Motor neuron (in vitro differentiated cells): ENCODE data around the gene CDX2. TPM values are rescaled to one million over a fixed set of nuclear protein-coding genes. Genes with fewer than 3 reads are reported as not detected.

ENCODE experiments used
- ATAC-seq, 8 experiments: fragments of 200-7000 bp; cut with Tn5 transposase; replicated peaks in 6 of 8; 2 replicates each; pipeline ENCODE4 v1.8.0; 2021; ENCODE audit warnings: mild to moderate bottlenecking in 8 of 8, moderate library complexity in 8 of 8
- H3K27ac ChIP-seq, 2 donors: fragments of 250-450 bp; sonication (Bioruptor Pico); 2 replicates each; pipeline ENCODE4 v1.9.0; 2021; ENCODE audit warnings: antibody characterized with exemption in 2 of 2, mild to moderate bottlenecking in 2 of 2, moderate library complexity in 1 of 2
- H3K4me1 ChIP-seq, 2 donors: fragments of 250-450 bp; sonication (Bioruptor Pico); replicated peaks in 1 of 2; 2 replicates each; pipeline ENCODE4 v1.6.1; 2021; ENCODE audit warnings: antibody characterized with exemption in 2 of 2, mild to moderate bottlenecking in 2 of 2, moderate library complexity in 1 of 2
- H3K4me3 ChIP-seq, 5 donors: fragments of 250-450 bp; sonication (Bioruptor Pico); 2 replicates each; pipeline ENCODE4 v1.9.0; 2021; ENCODE audit warnings: antibody characterized with exemption in 5 of 5, mild to moderate bottlenecking in 5 of 5, moderate library complexity in 4 of 5
- WGBS, 10 experiments: fragments of 450-650 bp; shearing (Covaris generic); methylation state at CpG; one replicate each; pipeline ENCODE4 v1.0.0; 2022; 5-methylcytosine and 5-hydroxymethylcytosine counted together
- in situ Hi-C, 9 experiments: fragments of 400-800 bp; cut with MboI; loops; one replicate each; pipeline ENCODE4 v1.15.0; 2021; ENCODE audit warnings: low sequenced_read_pairs in 9 of 9, low pct_unique_long_range_greater_than_20kb in 2 of 9; ENCODE audit not compliant: unreplicated experiment in 9 of 9
- total RNA-seq, 8 experiments: library from RNA; unstranded; fragments of 300-600 nt; gene quantifications; 2 replicates each; pipeline versions ENCODE4 v1.2.3 to v1.2.4, GENCODE V29; 2022

The CDX2 gene
- total RNA-seq, 8 experiments from 2014 or later, result 0.05 to 0.38 (median 0.17) TPM; not detected in 2

DNA sequence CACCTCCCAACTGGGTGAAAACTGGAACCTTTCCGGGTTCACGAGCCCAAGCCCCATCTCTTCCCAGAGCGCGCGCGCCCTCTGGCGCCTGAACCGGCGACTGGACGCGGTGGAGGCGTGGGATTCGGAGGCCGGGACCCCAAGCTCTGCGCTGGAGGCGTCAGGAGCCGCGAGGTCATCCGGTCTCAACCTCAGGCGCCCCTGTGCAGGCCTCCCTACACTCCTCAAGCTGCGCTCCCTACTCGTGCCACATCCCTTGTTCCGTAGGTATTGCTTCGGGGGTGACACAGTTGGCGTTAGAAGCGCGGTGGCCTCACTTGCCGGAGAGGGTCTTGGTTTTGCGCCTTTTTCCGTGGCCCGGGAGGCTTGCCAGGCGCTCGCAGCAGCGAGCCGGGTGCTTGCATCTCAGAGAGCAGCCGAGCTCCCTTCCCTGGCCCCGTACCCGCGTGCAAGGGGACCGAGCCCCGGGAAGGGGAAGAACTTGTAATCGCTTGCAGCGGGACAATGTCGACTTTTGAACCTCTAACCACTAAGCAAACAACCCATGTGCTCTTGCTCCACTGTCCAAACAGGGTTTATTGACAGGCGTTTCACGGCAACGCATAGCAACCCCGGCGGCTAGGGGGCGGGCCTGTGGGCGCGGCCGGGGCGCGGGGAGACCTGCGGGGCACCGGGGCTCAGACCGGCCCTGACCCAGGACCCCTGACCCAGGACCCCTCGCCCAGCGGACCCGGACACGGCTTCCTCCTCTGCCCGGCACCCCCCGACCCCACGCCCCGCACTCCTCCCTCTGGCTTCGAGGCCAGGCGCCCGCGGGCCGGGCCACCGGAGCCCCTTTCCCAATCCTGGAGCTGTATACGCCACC, 8.5 kb downstream of the CDX2 start:
- H3K4me1 ChIP-seq, result peaks cover 0 to 6% of the 10 kb centered on the region in 2 donors
- in situ Hi-C loops, result loop anchor here in 1 of 9 experiments (25.0 kb wide), 1 partner anchor 123 kb away; no protein-coding TSS in a partner anchor
- 0 to 8% (median 2%) methylated on average over 2 to 11 of the region's 73 CpGs; no CpG with 5 or more reads in 6 of the 10 experiments for WGBS, 10 experiments
- no peak overlapping the region for H3K27ac ChIP-seq
- peak overlapping the region in 1 of 5 donors; percentile 9 for H3K4me3 ChIP-seq
- ATAC-seq, result peak; percentile 32 to 94 (median 73)

DNA sequence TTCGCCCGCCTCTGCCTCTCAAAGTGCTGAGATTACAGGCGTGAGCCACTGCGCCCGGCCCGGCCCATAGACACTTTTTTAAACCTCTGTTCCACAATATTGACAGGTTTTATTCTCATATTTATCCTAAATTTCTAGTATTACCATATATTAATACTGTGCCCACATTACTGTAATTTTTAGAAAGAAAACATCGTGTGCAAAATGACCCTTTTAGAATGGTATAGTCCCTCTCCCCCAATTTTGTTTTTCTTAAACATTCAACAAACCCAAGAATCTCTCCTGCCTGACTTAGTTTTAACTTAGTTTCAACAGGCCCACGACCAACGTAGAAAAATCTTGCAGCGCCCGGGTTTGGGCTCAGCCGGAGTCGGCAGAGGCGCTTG, 9.1 kb downstream of the CDX2 start:
- Histone ChIP-seq H3K4me1 (peaks cover 0 to 6% of the 10 kb centered on the region in 2 donors), H3K4me3 (peak overlapping the region in 1 of 5 donors; percentile 9), H3K27ac (no peak overlapping the region)
- 0 to 100% (median 8%) methylated on average over 1 to 13 of the region's 14 CpGs; no CpG with 5 or more reads in 1 of the 10 experiments for WGBS, 10 experiments
- in situ Hi-C loops, result loop anchor here in 1 of 9 experiments (25.0 kb wide), 1 partner anchor 123 kb away; no protein-coding TSS in a partner anchor
- ATAC-seq, result no peak

DNA sequence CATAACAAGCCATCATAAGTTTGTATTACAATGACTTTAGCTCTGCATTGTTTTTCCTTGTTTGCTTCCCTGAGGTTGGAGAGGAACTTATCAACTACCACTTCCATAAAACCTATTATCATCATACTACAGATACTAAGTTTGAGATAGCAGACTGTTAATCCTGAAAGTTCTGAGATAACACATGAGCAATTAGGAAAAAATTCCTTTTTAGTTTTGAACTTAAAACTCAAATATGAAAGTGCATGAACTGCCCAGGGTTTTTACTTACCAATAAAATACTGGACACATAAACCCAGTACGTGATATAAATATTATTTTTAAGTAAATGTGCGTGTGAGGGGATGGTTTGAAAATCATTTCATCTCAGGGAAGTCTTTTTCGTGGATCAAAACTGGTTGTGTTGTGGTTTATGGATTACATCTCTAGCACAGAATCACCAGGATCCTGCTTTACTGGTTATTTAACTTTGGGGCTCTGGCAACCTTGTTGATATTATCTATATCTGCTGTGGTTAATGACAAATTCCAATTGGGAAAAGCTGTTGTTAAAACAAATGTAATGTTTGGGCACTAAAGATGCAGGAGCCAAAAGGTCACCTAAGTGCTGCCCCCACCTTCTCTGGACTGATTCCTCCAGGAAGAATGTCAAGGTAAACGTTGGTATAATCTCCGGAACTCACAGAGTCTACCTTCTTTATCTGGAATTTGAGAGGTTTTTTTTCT, 12.4 kb downstream of the CDX2 start:
- ATAC-seq, result no peak
- Histone ChIP-seq H3K4me3 (no peak overlapping the region), H3K27ac (no peak overlapping the region), H3K4me1 (peaks cover 0 to 6% of the 10 kb centered on the region in 2 donors)
- in situ Hi-C loops, result loop anchor here in 1 of 9 experiments (25.0 kb wide), 1 partner anchor 119 kb away; no protein-coding TSS in a partner anchor
- WGBS, 10 experiments, result 0 to 61% (median 14%) methylated on average over 2 to 5 of the region's 5 CpGs; no CpG with 5 or more reads in 1 of the 10 experiments

DNA sequence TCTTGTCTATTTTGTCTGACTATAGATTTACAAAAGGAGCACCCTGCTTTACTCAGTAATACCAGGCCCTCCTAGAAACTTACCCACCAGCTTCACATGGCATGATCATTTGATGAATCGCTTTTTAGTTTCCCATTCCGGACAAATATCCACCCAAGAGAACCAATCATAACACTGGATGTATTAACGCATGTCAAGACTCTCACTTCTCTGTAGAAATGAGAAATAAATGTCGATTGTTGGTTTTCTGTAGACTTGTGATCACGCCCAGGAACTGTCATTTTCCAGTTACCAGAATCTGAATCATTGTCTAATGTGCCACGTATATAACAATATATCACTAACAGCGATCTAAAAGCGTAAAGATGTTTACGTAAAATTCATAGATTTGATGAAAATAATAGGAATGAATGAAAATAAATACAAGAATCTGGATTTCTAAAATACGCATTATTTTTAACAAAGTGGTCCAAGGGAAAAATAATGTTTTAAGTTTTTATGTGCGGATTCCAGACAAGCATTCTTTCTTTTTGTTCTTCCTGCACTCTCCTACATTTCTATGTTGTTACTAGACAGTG, 14.0 kb downstream of the CDX2 start:
- 38 to 92% (median 65%) methylated on average over 6 to 11 of the region's 11 CpGs for WGBS, 10 experiments
- Histone ChIP-seq H3K4me3 (no peak overlapping the region), H3K4me1 (peaks cover 0 to under 1% of the 10 kb centered on the region in 2 donors), H3K27ac (no peak overlapping the region)
- ATAC-seq, result no peak
- in situ Hi-C loops, result loop anchor here in 1 of 9 experiments (25.0 kb wide), 1 partner anchor 118 kb away; no protein-coding TSS in a partner anchor

DNA sequence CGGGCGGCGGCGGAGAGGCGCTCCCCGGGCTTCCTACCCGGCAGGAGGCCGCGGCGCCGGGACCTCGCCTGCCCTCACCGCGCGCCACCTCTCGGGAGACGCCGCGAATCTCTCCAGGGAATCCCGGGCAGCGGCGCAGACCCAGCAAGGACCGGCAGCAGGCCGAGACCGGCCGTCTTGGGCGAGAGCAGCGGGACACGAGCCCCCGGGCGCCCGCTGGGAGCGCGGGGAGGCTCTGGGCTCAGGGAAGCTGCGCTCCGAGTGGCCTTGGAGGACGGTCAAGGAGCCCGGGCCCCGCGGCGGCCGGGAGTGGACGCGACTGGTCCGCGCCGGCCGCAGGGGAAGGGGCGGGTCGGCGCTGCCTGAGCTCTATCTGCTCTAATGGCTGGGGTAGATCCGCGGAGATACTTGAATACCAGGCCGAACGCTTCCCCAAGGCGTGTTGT, 14.7 kb downstream of the CDX2 start:
- peak in 7 of 8 experiments; percentile 19 to 74 (median 46) for ATAC-seq
- Histone ChIP-seq H3K4me3 (peak overlapping the region in 3 of 5 donors; percentile 38 to 49 (median 48)), H3K27ac (no peak overlapping the region), H3K4me1 (no peaks in the 10 kb centered on the region)
- 0 to 33% (median 10%) methylated on average over 3 to 10 of the region's 56 CpGs; no CpG with 5 or more reads in 6 of the 10 experiments for WGBS, 10 experiments
- in situ Hi-C loops, result loop anchor here in 1 of 9 experiments (25.0 kb wide), 1 partner anchor 117 kb away; no protein-coding TSS in a partner anchor

DNA sequence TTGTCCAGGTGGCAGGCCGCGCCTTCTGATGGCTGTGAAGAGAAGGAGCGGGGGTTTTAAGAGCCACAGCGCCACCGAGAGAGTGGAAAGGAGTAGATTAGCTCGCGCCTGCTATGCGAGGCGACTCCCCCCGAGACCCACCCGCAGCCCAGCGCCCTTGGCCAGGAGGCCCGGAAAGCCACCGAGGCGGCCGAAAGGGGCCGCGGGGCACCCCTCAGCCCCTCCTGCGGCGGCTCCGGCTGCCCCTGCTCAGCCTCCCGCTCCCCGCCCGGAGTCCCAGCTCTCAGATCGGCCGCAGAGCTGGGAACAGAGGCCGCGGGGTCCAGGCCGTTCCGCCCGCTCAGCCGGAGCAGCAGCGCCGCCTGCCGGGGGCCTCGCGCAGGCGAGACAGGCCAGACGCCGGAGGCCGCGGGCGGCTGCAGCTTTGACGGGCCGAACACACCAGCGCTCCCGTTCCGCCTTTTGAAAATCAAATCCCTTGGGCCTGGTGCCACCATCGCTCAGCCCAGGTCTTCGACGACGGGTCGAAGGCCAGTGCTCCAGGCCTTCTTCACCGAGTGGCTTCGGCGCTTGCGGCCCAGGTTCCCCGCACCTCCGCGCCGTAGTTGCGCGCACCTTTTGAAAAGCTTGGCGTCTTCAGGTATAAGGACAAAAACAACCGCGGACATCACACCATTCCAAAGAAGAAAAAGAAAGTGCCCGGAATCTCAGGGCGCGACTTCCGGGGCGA, 15.3 kb downstream of the CDX2 start:
- in situ Hi-C loops, result loop anchor here in 1 of 9 experiments (25.0 kb wide), 1 partner anchor 117 kb away; no protein-coding TSS in a partner anchor
- Histone ChIP-seq H3K4me1 (no peaks in the 10 kb centered on the region), H3K27ac (no peak overlapping the region), H3K4me3 (peak overlapping the region; percentile 26 to 49 (median 38))
- 0% methylated on average over 5 to 7 of the region's 71 CpGs; no CpG with 5 or more reads in 8 of the 10 experiments for WGBS, 10 experiments
- peak; percentile 98 to 100 (median 99) for ATAC-seq

DNA sequence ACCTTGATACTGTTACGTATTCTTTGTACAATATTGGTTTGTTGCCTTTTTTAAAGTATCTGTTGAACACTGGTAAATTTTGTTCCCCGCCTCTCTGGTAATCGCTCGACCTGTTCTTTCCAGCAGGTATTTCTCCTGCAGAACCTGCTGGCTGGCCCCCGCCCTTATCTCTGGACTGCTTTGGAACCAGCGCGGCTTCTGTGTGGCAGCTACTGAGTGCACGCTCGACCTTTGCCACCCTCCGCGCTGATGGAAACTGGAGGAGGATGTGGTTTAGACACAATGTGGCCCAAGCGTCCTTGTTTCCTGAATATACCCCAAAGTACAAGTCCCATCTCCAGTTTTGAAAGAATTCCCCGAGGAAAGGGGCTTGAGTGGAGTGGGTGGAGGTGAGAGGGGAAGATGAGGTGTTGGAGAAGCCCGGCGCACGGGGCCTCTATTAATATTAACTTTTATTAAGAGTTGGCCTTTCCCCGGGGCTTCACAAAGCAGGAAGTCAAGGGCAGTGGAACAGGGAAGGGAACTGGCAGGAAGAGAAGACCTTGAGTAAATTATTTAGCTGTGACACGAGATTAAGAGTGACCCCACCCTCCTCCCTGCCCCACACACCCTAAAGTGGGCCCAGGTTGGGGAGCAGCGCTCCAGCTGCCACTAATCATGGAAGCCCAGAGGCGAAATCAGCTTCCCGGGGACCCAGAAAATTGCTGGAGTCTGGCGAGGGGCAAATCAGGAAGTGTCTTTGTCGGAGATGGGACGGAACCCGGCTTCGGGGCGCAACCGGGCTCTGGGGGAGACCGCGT, 16.0 kb downstream of the CDX2 start:
- peak overlapping the region in 3 of 5 donors; percentile 38 to 49 (median 48) for H3K4me3 ChIP-seq
- no peak overlapping the region for H3K27ac ChIP-seq
- in situ Hi-C loops, result loop anchor here in 1 of 9 experiments (25.0 kb wide), 1 partner anchor 116 kb away; no protein-coding TSS in a partner anchor
- ATAC-seq, result no peak
- H3K4me1 ChIP-seq, result no peaks in the 10 kb centered on the region
- WGBS, 10 experiments, result 12 to 77% (median 38%) methylated on average over 2 to 20 of the region's 30 CpGs; no CpG with 5 or more reads in 1 of the 10 experiments

DNA sequence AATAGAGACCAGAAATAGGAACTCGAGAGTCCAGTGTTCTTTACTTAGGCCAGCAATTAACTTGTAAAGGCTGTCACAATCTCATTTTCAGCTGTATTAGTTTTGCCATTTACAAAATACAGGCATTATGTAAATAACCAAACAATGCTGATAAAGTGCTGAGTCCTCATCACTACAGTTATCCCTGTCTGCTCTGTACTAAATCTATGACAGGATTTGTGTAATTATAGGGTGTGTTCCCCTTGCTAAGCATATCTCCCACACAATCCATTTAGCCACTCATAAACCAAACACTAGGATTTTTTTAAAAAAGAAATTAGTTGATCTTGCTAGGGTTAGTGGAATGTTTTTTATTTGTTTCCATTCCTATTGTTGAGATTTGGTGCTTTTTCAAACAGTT, 26.1 kb downstream of the CDX2 start:
- Histone ChIP-seq H3K4me3 (no peak overlapping the region), H3K4me1 (no peaks in the 10 kb centered on the region), H3K27ac (no peak overlapping the region)
- 0 to 100% (median 80%) methylated on average over 1 of the region's 1 CpG; no CpG with 5 or more reads in 3 of the 10 experiments for WGBS, 10 experiments
- in situ Hi-C loops, result no loop called here
- ATAC-seq, result peak in 2 of 8 experiments; percentile 60 to 64

DNA sequence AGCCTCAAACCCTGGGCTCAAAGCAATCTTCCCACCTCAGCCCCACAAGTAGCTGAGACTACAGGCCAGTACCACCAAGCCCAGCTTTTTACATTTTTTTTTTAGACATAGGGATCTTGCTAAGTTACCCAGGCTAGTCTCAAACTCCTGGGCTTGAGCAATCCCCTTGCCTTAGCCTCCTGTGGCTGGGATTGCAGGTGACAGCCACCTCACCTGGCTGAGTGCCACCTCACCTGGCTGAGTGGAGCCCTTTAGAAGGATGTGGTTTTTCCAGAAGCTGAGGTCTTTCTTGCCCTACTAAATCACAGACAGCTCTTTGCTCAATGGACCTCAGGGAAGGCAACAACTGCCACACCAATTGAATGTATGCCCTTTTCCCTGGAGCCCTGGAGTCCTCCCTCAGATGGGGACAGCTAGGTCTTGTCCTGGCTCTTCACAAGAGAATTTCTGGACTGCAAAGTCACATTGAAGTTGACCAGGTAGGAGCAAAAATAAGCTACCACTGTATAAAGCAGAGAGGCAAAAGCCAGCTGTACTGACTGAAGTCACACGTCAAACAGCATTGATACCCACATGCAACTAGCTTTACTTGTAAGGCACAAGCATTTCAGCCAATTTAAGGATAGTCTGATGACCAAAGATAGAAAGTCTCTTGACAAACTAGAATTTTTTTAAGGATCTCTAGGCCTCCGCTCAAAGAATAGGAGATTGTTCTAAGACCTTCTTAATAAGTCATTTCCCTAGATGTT, 35.4 kb downstream of the CDX2 start:
- no peaks in the 10 kb centered on the region for H3K4me1 ChIP-seq
- in situ Hi-C loops, result no loop called here
- WGBS, 10 experiments, result 43 to 100% (median 76%) methylated on average over 1 to 2 of the region's 2 CpGs; no CpG with 5 or more reads in 2 of the 10 experiments

DNA sequence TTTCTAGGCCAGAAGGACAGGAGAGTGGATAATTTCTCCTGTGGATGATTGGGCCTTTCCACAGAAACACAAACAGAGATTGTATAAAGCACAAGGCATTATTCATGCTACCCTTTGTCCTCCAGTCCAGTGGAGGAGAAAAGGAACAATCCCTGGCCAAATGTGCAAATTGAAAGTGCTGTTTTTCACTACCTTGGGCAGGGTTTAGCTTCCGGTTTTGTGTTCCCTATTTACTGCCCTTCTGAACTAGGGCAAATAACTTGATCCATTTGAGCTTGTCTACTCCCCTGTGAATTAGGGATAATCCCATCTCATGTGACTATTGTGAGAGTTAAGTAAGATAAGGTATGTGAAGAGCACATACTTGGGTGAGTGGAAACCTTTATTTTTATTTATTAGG, 36.0 kb downstream of the CDX2 start:
- no peak for ATAC-seq
- H3K27ac ChIP-seq, result no peak overlapping the region
- H3K4me1 ChIP-seq, result no peaks in the 10 kb centered on the region
- no peak overlapping the region for H3K4me3 ChIP-seq
- WGBS, 10 experiments, result 0 to 67% (median 40%) methylated on average over 1 of the region's 1 CpG; no CpG with 5 or more reads in 5 of the 10 experiments
- in situ Hi-C loops, result no loop called here

More for the DNA sequence above, 35.4 kb downstream of the CDX2 start:
- ATAC-seq, result no peak
- no peak overlapping the region for H3K4me3 ChIP-seq
- no peak overlapping the region for H3K27ac ChIP-seq

DNA sequence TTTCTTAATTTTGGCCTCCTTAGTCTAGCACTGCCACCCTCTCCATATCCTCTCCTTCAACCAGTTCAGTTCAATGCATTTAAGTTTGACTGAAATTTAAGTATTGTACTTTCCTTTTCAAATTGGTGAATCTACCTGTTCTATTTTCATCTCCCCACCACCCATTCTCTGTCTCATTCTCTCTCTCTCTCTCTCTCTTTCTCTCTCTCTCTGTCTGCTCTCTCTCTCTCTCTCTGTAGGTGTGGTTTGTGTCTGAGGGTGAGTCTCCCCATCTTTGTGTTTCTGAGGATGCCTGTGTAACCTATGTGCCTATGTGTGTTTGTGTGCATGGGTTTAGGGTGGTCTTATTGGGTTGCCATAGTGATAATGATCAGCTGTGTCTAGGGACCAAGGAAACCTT, 39.2 kb downstream of the CDX2 start:
- no peak for ATAC-seq
- in situ Hi-C loops, result no loop called here
- H3K4me3 ChIP-seq, result no peak overlapping the region
- H3K27ac ChIP-seq, result no peak overlapping the region
- no peaks in the 10 kb centered on the region for H3K4me1 ChIP-seq
